SK-N-SH treated with all-trans-retinoic acid at 6 μM for 48 hours (cell line): ENCODE results near the gene ERAP2.

Experiments
- ATAC-seq: fragments of 200-7000 bp; cut with Tn5 transposase; 3 replicates; pipeline ENCODE4 v1.9.1; 2020; ENCODE audit warnings: mild to moderate bottlenecking, moderate library complexity
- ARNTL ChIP-seq: fragments of 450-650 bp; formaldehyde crosslinking; IDR thresholded peaks from 2 replicates; pipeline ENCODE4 v1.5.0; 2020; ENCODE audit warnings: low read depth, mild to moderate bottlenecking, moderate library complexity, borderline replicate concordance
- BACH2 ChIP-seq: fragments of 250-450 bp; sonication (Bioruptor Pico); IDR thresholded peaks from 2 replicates; pipeline ENCODE4 v1.9.0; 2021; ENCODE audit warnings: mild to moderate bottlenecking, borderline replicate concordance
- CREB5 ChIP-seq: fragments of 250-450 bp; sonication (Bioruptor Pico); IDR thresholded peaks from 2 replicates; pipeline ENCODE4 v1.5.1; 2020; ENCODE audit warnings: low read depth, mild to moderate bottlenecking, moderate library complexity
- CSDC2 ChIP-seq: fragments of 250-450 bp; sonication (Bioruptor Pico); IDR thresholded peaks from 2 replicates; pipeline ENCODE4 v1.5.0; 2020; ENCODE audit warnings: mild to moderate bottlenecking, moderate library complexity
- ESRRG ChIP-seq: fragments of 250-450 bp; sonication (Bioruptor Pico); IDR thresholded peaks from 2 replicates; pipeline ENCODE4 v1.6.1; 2021; ENCODE audit warnings: mild to moderate bottlenecking
- GLIS3 ChIP-seq: fragments of 250-450 bp; sonication (Bioruptor Pico); IDR thresholded peaks from 2 replicates; pipeline ENCODE4 v1.5.0; 2020; ENCODE audit warnings: mild to moderate bottlenecking, moderate library complexity
- OSR1 ChIP-seq: fragments of 250-450 bp; sonication (Bioruptor Pico); IDR thresholded peaks from 2 replicates; pipeline ENCODE4 v1.8.0; 2022; ENCODE audit warnings: moderate library complexity, mild to moderate bottlenecking, inconsistent platforms
- POU6F1 ChIP-seq: fragments of 250-450 bp; sonication (Bioruptor Pico); IDR thresholded peaks from 2 replicates; pipeline ENCODE4 v1.8.0; 2021; ENCODE audit warnings: low read depth, mild to moderate bottlenecking, moderate library complexity, borderline replicate concordance
- PPARA ChIP-seq: fragments of 250-450 bp; sonication (Bioruptor Pico); IDR thresholded peaks from 2 replicates; pipeline ENCODE4 v1.5.0; 2020; ENCODE audit warnings: mild to moderate bottlenecking, borderline replicate concordance
- RARB ChIP-seq: fragments of 250-450 bp; sonication (Bioruptor Pico); IDR thresholded peaks from 2 replicates; pipeline ENCODE4 v1.8.0; 2021; ENCODE audit warnings: mild to moderate bottlenecking, moderate library complexity
- SNAI2 ChIP-seq: fragments of 250-450 bp; sonication (Bioruptor Pico); IDR thresholded peaks from 2 replicates; pipeline ENCODE4 v1.5.0; 2020; ENCODE audit warnings: mild to moderate bottlenecking, moderate library complexity
- TCF4 ChIP-seq: fragments of 250-450 bp; sonication (Bioruptor Pico); IDR thresholded peaks from 2 replicates; pipeline ENCODE4 v1.8.0; 2021; ENCODE audit warnings: mild to moderate bottlenecking, moderate library complexity, borderline replicate concordance
- TOX ChIP-seq: fragments of 250-450 bp; sonication (Bioruptor Pico); IDR thresholded peaks from 2 replicates; pipeline ENCODE4 v1.8.0; 2021; ENCODE audit warnings: mild to moderate bottlenecking, moderate library complexity, borderline replicate concordance
- TSHZ2 ChIP-seq: fragments of 250-450 bp; sonication (Bioruptor Pico); IDR thresholded peaks from 2 replicates; pipeline ENCODE4 v1.5.0; 2020; ENCODE audit warnings: mild to moderate bottlenecking, moderate library complexity
- ZC3H10 ChIP-seq: fragments of 250-450 bp; sonication (Bioruptor Pico); IDR thresholded peaks from 2 replicates; pipeline ENCODE4 v1.5.1; 2021; ENCODE audit warnings: mild to moderate bottlenecking, moderate library complexity
- ZFP3 ChIP-seq: fragments of 250-450 bp; sonication (Bioruptor Pico); IDR thresholded peaks from 2 replicates; pipeline ENCODE4 v1.5.0; 2020; ENCODE audit warnings: mild to moderate bottlenecking, moderate library complexity
- ZFP30 ChIP-seq: fragments of 450-650 bp; formaldehyde crosslinking; IDR thresholded peaks from 2 replicates; pipeline ENCODE4 v1.5.0; 2022; ENCODE audit warnings: mild to moderate bottlenecking, moderate library complexity
- ZNF565 ChIP-seq: fragments of 450-650 bp; formaldehyde crosslinking; conservative IDR thresholded peaks from 2 replicates; pipeline ENCODE4 v1.5.0; 2020; ENCODE audit warnings: low read depth, mild to moderate bottlenecking, moderate library complexity
- ZNF8 ChIP-seq: fragments of 450-650 bp; formaldehyde crosslinking; IDR thresholded peaks from 2 replicates; pipeline ENCODE4 v1.5.0; 2020; ENCODE audit warnings: mild to moderate bottlenecking, moderate library complexity

ERAP2 gene

GRCh38 chr5:96924016-96924443, 47.7 kb downstream of the ERAP2 start:
- ATAC-seq, result no peak
- TF ChIP-seq ZFP3 (CRISPR knock-in tag) (no peak), POU6F1 (CRISPR knock-in tag) (no peak), ZFP30 (no peak), TOX (CRISPR knock-in tag) (no peak), ZNF8 (CRISPR knock-in tag) (no peak), ESRRG (CRISPR knock-in tag) (no peak), GLIS3 (no peak), SNAI2 (CRISPR knock-in tag) (no peak), ZNF565 (CRISPR knock-in tag) (no peak), OSR1 (CRISPR knock-in tag) (no peak), CSDC2 (CRISPR knock-in tag) (no peak), CREB5 (CRISPR knock-in tag) (no peak), BACH2 (CRISPR knock-in tag) (no peak), TSHZ2 (CRISPR knock-in tag) (no peak), RARB (CRISPR knock-in tag) (no peak), ARNTL (CRISPR knock-in tag) (no peak)

- ATAC-seq, result no peak
- TF ChIP-seq ARNTL (CRISPR knock-in tag) (no peak), PPARA (no peak), RARB (CRISPR knock-in tag) (no peak), ZNF565 (CRISPR knock-in tag) (no peak), TSHZ2 (CRISPR knock-in tag) (no peak), CSDC2 (CRISPR knock-in tag) (no peak), TCF4 (no peak), ZC3H10 (CRISPR knock-in tag) (no peak), GLIS3 (no peak), ZNF8 (CRISPR knock-in tag) (no peak), TOX (CRISPR knock-in tag) (no peak)
Observed at GRCh38 chr5:96926276-96926675, 50.0 kb downstream of the ERAP2 start.

- TF ChIP-seq RARB (CRISPR knock-in tag), result no peak
- TF ChIP-seq CREB5 (CRISPR knock-in tag), result no peak
- no peak for TF ChIP-seq ESRRG (CRISPR knock-in tag)
- TF ChIP-seq ZNF8 (CRISPR knock-in tag), result no peak
- TF ChIP-seq ZFP30, result no peak
- TF ChIP-seq POU6F1 (CRISPR knock-in tag), result no peak
- no peak for ATAC-seq
Observed at GRCh38 chr5:96927008-96927407, 50.7 kb downstream of the ERAP2 start.
